ENCODE measurements around the gene TRHDE.
"Not testable (repeated sequence)": the region's sequence is repeated elsewhere in the genome, so short reads cannot be mapped to it uniquely, and the experiment has no call there.

Gene TRHDE

GRCh38 chr12:72509891-72510290 is 237.7 kb downstream of the TRHDE start:
- no peak for DNase-seq (ENCODE audit: low read depth)
- TF ChIP-seq, protein P1, sequence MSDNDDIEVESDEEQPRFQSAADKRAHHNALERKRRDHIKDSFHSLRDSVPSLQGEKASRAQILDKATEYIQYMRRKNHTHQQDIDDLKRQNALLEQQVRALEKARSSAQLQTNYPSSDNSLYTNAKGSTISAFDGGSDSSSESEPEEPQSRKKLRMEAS (IDR thresholded peaks at IDR 0.05; ENCODE audit: low read depth, low read length), result no peak
- TF ChIP-seq POLR2A (IDR thresholded peaks at IDR 0.05; ENCODE audit: extremely low read depth, insufficient read length) (no peak), CTCF (IDR thresholded peaks at IDR 0.05; ENCODE audit: low read depth, low read length) (no peak), MYC (IDR thresholded peaks at IDR 0.05; ENCODE audit: low read depth, low read length) (no peak)
- no peak overlapping the region for H3K4me3 ChIP-seq (ENCODE audit: low read depth, low read length)

- no peak for DNase-seq (ENCODE audit: low read depth)
- H3K4me3 ChIP-seq (ENCODE audit: low read depth, low read length), result no peak overlapping the region
- TF ChIP-seq, protein P1 (IDR thresholded peaks at IDR 0.05; ENCODE audit: low read depth, low read length), result no peak
- TF ChIP-seq POLR2A (IDR thresholded peaks at IDR 0.05; ENCODE audit: extremely low read depth, insufficient read length) (no peak), CTCF (IDR thresholded peaks at IDR 0.05; ENCODE audit: low read depth, low read length) (no peak), MYC (IDR thresholded peaks at IDR 0.05; ENCODE audit: low read depth, low read length) (no peak)
Measured at GRCh38 chr12:72510772-72511171, 238.6 kb downstream of the TRHDE start.

DNA sequence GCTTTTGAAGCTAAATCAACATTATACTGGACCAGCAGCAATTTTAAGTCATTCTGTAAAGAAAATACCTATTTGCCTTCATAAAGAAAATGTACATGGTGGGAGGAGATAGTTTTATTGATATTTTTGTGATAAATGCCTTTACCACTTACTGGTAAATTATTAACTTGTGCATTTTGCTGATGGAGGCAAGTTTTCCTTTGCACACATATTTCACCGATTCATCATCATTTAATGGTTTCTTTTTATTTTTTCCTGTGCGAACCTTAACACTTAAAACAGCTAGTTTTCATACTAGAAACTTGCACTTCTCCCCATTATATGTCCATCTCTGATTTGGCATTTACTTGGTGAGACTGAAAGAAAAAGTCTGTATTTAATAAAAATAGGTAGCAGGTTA is 239.3 kb downstream of the TRHDE start:
- no peak for TF ChIP-seq MYC (IDR thresholded peaks at IDR 0.05; ENCODE audit: low read depth, low read length)
- no peak for TF ChIP-seq CTCF (IDR thresholded peaks at IDR 0.05; ENCODE audit: low read depth, low read length)
- TF ChIP-seq, protein P1 (IDR thresholded peaks at IDR 0.05; ENCODE audit: low read depth, low read length), result no peak
- TF ChIP-seq POLR2A (IDR thresholded peaks at IDR 0.05; ENCODE audit: extremely low read depth, insufficient read length), result no peak
- H3K4me3 ChIP-seq (ENCODE audit: low read depth, low read length), result no peak overlapping the region
- no peak for DNase-seq (ENCODE audit: low read depth)

DNA sequence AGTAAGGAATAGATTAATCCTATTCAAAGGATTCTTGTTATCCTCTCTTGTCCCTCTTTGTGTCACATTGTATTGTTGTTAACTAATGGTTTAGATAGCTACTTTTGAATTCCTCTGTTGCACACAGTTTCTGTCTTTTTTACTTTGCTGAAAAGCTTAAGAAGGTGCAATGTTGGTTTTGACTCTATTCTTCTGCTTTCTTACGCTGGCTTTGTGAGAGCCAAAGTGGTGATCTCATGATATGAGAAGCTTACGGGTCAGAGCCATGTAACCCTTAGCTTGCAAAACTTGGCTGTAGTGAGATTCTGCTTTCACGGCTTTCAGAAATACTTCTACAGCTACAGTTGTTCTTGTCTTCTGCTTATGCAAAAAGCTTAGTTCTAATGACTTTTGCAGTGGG is 239.7 kb downstream of the TRHDE start:
- no peak for TF ChIP-seq POLR2A (IDR thresholded peaks at IDR 0.05; ENCODE audit: extremely low read depth, insufficient read length)
- no peak for TF ChIP-seq MYC (IDR thresholded peaks at IDR 0.05; ENCODE audit: low read depth, low read length)
- no peak for TF ChIP-seq CTCF (IDR thresholded peaks at IDR 0.05; ENCODE audit: low read depth, low read length)
- DNase-seq (ENCODE audit: low read depth), result no peak
- H3K4me3 ChIP-seq (ENCODE audit: low read depth, low read length), result no peak overlapping the region

- not testable (repeated sequence) for H3K4me3 ChIP-seq (ENCODE audit: low read depth, low read length); DNase-seq (ENCODE audit: low read depth)
Measured at GRCh38 chr12:72520044-72520678, 248.0 kb downstream of the TRHDE start.

- no peak for DNase-seq (ENCODE audit: low read depth)
Measured at GRCh38 chr12:72521326-72521725, 249.2 kb downstream of the TRHDE start.

More at GRCh38 chr12:72521326-72521725, 249.2 kb downstream of the TRHDE start:
- H3K4me3 ChIP-seq (ENCODE audit: low read depth, low read length), result no peak overlapping the region
- TF ChIP-seq MYC (IDR thresholded peaks at IDR 0.05; ENCODE audit: low read depth, low read length) (no peak), POLR2A (IDR thresholded peaks at IDR 0.05; ENCODE audit: extremely low read depth, insufficient read length) (no peak), CTCF (IDR thresholded peaks at IDR 0.05; ENCODE audit: low read depth, low read length) (no peak)
- TF ChIP-seq, protein P1 (IDR thresholded peaks at IDR 0.05; ENCODE audit: low read depth, low read length), result no peak

Data from NB4 (cell line).